ENCODE measurements around the gene NPEPL1.
"Not testable (repeated sequence)": the region's sequence is repeated elsewhere in the genome, so short reads cannot be mapped to it uniquely, and the experiment has no call there.

The NPEPL1 gene

GRCh38 chr20:58750706-58751105, 58.1 kb downstream of the NPEPL1 start:
- H3K36me3 ChIP-seq (ENCODE audit: control insufficient read depth in 4 of 4, insufficient read depth in 4 of 4, low read length in 3 of 4); H3K27ac ChIP-seq (ENCODE audit: insufficient read depth in 1 of 2, low read depth in 1 of 2, low read length in 2 of 2, poor library complexity in 1 of 2, severe bottlenecking in 2 of 2); POLR2A ChIA-PET; H3K9me3 ChIP-seq (ENCODE audit: control extremely low read depth in 1 of 5, control insufficient read depth in 4 of 5, insufficient read depth in 2 of 5, low read depth in 1 of 5, low read length in 4 of 5); H3K4me3 ChIP-seq (ENCODE audit: control insufficient read depth in 1 of 7, extremely low read depth in 1 of 7, insufficient read depth in 4 of 7, low read depth in 2 of 7, low read length in 6 of 7); H3K4me1 ChIP-seq (ENCODE audit: control extremely low read depth in 1 of 4, control insufficient read depth in 4 of 4, insufficient read depth in 4 of 4, low read length in 3 of 4); CTCF ChIA-PET; DNase-seq: not testable (repeated sequence)
- WGBS (ENCODE audit: insufficient coverage), result 100% methylated on average over 2 of the region's 2 CpGs
- H3K27me3 ChIP-seq (replicated peaks in 2 of 5; ENCODE audit: control insufficient read depth in 4 of 5, insufficient read depth in 5 of 5, low read length in 4 of 5), result peaks cover 3 to 42% (median 10%) of the 10 kb centered on the region in 5 experiments

GRCh38 chr20:58751979-58752378, 59.4 kb downstream of the NPEPL1 start:
- peaks cover 3 to 32% (median 6%) of the 10 kb centered on the region in 5 experiments for H3K27me3 ChIP-seq (replicated peaks in 2 of 5; ENCODE audit: control insufficient read depth in 4 of 5, insufficient read depth in 5 of 5, low read length in 4 of 5)
- no peak for DNase-seq
- ChIA-PET POLR2A (no interaction called here), CTCF (no interaction called here)
- H3K4me1 ChIP-seq (ENCODE audit: control extremely low read depth in 1 of 4, control insufficient read depth in 4 of 4, insufficient read depth in 4 of 4, low read length in 3 of 4), result no peaks in the 10 kb centered on the region
- H3K36me3 ChIP-seq (ENCODE audit: control insufficient read depth in 4 of 4, insufficient read depth in 4 of 4, low read length in 3 of 4), result no peaks in the 10 kb centered on the region
- no peaks in the 10 kb centered on the region for H3K9me3 ChIP-seq (ENCODE audit: control extremely low read depth in 1 of 5, control insufficient read depth in 4 of 5, insufficient read depth in 2 of 5, low read depth in 1 of 5, low read length in 4 of 5)
- H3K27ac ChIP-seq (ENCODE audit: insufficient read depth in 1 of 2, low read depth in 1 of 2, low read length in 2 of 2, poor library complexity in 1 of 2, severe bottlenecking in 2 of 2), result no peak overlapping the region
- no peak overlapping the region for H3K4me3 ChIP-seq (ENCODE audit: control insufficient read depth in 1 of 7, extremely low read depth in 1 of 7, insufficient read depth in 4 of 7, low read depth in 2 of 7, low read length in 6 of 7)
- 95% methylated on average over 10 of the region's 10 CpGs for WGBS (ENCODE audit: insufficient coverage)

- H3K9me3 ChIP-seq (ENCODE audit: control extremely low read depth in 1 of 5, control insufficient read depth in 4 of 5, insufficient read depth in 2 of 5, low read depth in 1 of 5, low read length in 4 of 5), result no peaks in the 10 kb centered on the region
- H3K27ac ChIP-seq (ENCODE audit: insufficient read depth in 1 of 2, low read depth in 1 of 2, low read length in 2 of 2, poor library complexity in 1 of 2, severe bottlenecking in 2 of 2), result no peak overlapping the region
- H3K4me1 ChIP-seq (ENCODE audit: control extremely low read depth in 1 of 4, control insufficient read depth in 4 of 4, insufficient read depth in 4 of 4, low read length in 3 of 4), result no peaks in the 10 kb centered on the region
- H3K36me3 ChIP-seq (ENCODE audit: control insufficient read depth in 4 of 4, insufficient read depth in 4 of 4, low read length in 3 of 4), result no peaks in the 10 kb centered on the region
- peaks cover 3 to 27% (median 5%) of the 10 kb centered on the region in 5 experiments for H3K27me3 ChIP-seq (replicated peaks in 2 of 5; ENCODE audit: control insufficient read depth in 4 of 5, insufficient read depth in 5 of 5, low read length in 4 of 5)
- no peak for DNase-seq
- no peak overlapping the region for H3K4me3 ChIP-seq (ENCODE audit: control insufficient read depth in 1 of 7, extremely low read depth in 1 of 7, insufficient read depth in 4 of 7, low read depth in 2 of 7, low read length in 6 of 7)
- ChIA-PET CTCF (no interaction called here), POLR2A (no interaction called here)
- 100% methylated on average over 6 of the region's 6 CpGs for WGBS (ENCODE audit: insufficient coverage)
Measured at GRCh38 chr20:58752565-58752964, 60.0 kb downstream of the NPEPL1 start.

- Histone ChIP-seq H3K27ac (ENCODE audit: insufficient read depth in 1 of 2, low read depth in 1 of 2, low read length in 2 of 2, poor library complexity in 1 of 2, severe bottlenecking in 2 of 2) (no peak overlapping the region), H3K4me3 (ENCODE audit: control insufficient read depth in 1 of 7, extremely low read depth in 1 of 7, insufficient read depth in 4 of 7, low read depth in 2 of 7, low read length in 6 of 7) (no peak overlapping the region), H3K27me3 (replicated peaks in 2 of 5; ENCODE audit: control insufficient read depth in 4 of 5, insufficient read depth in 5 of 5, low read length in 4 of 5) (peaks cover 0 to 22% (median 5%) of the 10 kb centered on the region in 5 experiments), H3K9me3 (ENCODE audit: control extremely low read depth in 1 of 5, control insufficient read depth in 4 of 5, insufficient read depth in 2 of 5, low read depth in 1 of 5, low read length in 4 of 5) (peaks cover 0 to under 1% (median 0%) of the 10 kb centered on the region in 5 experiments), H3K4me1 (ENCODE audit: control extremely low read depth in 1 of 4, control insufficient read depth in 4 of 4, insufficient read depth in 4 of 4, low read length in 3 of 4) (no peaks in the 10 kb centered on the region), H3K36me3 (ENCODE audit: control insufficient read depth in 4 of 4, insufficient read depth in 4 of 4, low read length in 3 of 4) (no peaks in the 10 kb centered on the region)
- ChIA-PET POLR2A (no interaction called here), CTCF (no interaction called here)
- no peak for DNase-seq
- 88% methylated on average over 8 of the region's 14 CpGs for WGBS (ENCODE audit: insufficient coverage)
Measured at GRCh38 chr20:58753267-58753921, 60.8 kb downstream of the NPEPL1 start.

- peaks cover 0 to 2% (median 0%) of the 10 kb centered on the region in 5 experiments for H3K9me3 ChIP-seq (ENCODE audit: control extremely low read depth in 1 of 5, control insufficient read depth in 4 of 5, insufficient read depth in 2 of 5, low read depth in 1 of 5, low read length in 4 of 5)
- whole genome bisulfite sequencing (ENCODE audit: insufficient coverage), result 94% methylated on average over 15 of the region's 17 CpGs
- ChIA-PET POLR2A (no interaction called here), CTCF (no interaction called here)
- no peak overlapping the region for H3K27ac ChIP-seq (ENCODE audit: insufficient read depth in 1 of 2, low read depth in 1 of 2, low read length in 2 of 2, poor library complexity in 1 of 2, severe bottlenecking in 2 of 2)
- no peak overlapping the region for H3K4me3 ChIP-seq (ENCODE audit: control insufficient read depth in 1 of 7, extremely low read depth in 1 of 7, insufficient read depth in 4 of 7, low read depth in 2 of 7, low read length in 6 of 7)
- peaks cover 0 to 19% (median 3%) of the 10 kb centered on the region in 5 experiments for H3K27me3 ChIP-seq (replicated peaks in 2 of 5; ENCODE audit: control insufficient read depth in 4 of 5, insufficient read depth in 5 of 5, low read length in 4 of 5)
- no peaks in the 10 kb centered on the region for H3K36me3 ChIP-seq (ENCODE audit: control insufficient read depth in 4 of 4, insufficient read depth in 4 of 4, low read length in 3 of 4)
- no peaks in the 10 kb centered on the region for H3K4me1 ChIP-seq (ENCODE audit: control extremely low read depth in 1 of 4, control insufficient read depth in 4 of 4, insufficient read depth in 4 of 4, low read length in 3 of 4)
- no peak for DNase-seq
Measured at GRCh38 chr20:58753922-58754551, 61.4 kb downstream of the NPEPL1 start.

GRCh38 chr20:58754584-58754983, 62.0 kb downstream of the NPEPL1 start:
- POLR2A ChIA-PET, result no interaction called here
- Histone ChIP-seq H3K27me3 (replicated peaks in 2 of 5; ENCODE audit: control insufficient read depth in 4 of 5, insufficient read depth in 5 of 5, low read length in 4 of 5) (peaks cover 0 to 19% (median 3%) of the 10 kb centered on the region in 5 experiments), H3K36me3 (ENCODE audit: control insufficient read depth in 4 of 4, insufficient read depth in 4 of 4, low read length in 3 of 4) (no peaks in the 10 kb centered on the region), H3K4me1 (ENCODE audit: control extremely low read depth in 1 of 4, control insufficient read depth in 4 of 4, insufficient read depth in 4 of 4, low read length in 3 of 4) (no peaks in the 10 kb centered on the region), H3K27ac (ENCODE audit: insufficient read depth in 1 of 2, low read depth in 1 of 2, low read length in 2 of 2, poor library complexity in 1 of 2, severe bottlenecking in 2 of 2) (no peak overlapping the region), H3K4me3 (ENCODE audit: control insufficient read depth in 1 of 7, extremely low read depth in 1 of 7, insufficient read depth in 4 of 7, low read depth in 2 of 7, low read length in 6 of 7) (no peak overlapping the region), H3K9me3 (ENCODE audit: control extremely low read depth in 1 of 5, control insufficient read depth in 4 of 5, insufficient read depth in 2 of 5, low read depth in 1 of 5, low read length in 4 of 5) (peaks cover 0 to 2% (median 0%) of the 10 kb centered on the region in 5 experiments)
- 89% methylated on average over 1 of the region's 8 CpGs for WGBS (ENCODE audit: insufficient coverage)
- DNase-seq, result no peak
- CTCF ChIA-PET, result no interaction called here

GRCh38 chr20:58755062-58755697, 62.6 kb downstream of the NPEPL1 start:
- no peak for DNase-seq
- Histone ChIP-seq H3K36me3 (ENCODE audit: control insufficient read depth in 4 of 4, insufficient read depth in 4 of 4, low read length in 3 of 4) (no peaks in the 10 kb centered on the region), H3K9me3 (ENCODE audit: control extremely low read depth in 1 of 5, control insufficient read depth in 4 of 5, insufficient read depth in 2 of 5, low read depth in 1 of 5, low read length in 4 of 5) (peaks cover 0 to 2% (median 0%) of the 10 kb centered on the region in 5 experiments), H3K27me3 (replicated peaks in 2 of 5; ENCODE audit: control insufficient read depth in 4 of 5, insufficient read depth in 5 of 5, low read length in 4 of 5) (peaks cover 0 to 17% (median 3%) of the 10 kb centered on the region in 5 experiments), H3K4me3 (ENCODE audit: control insufficient read depth in 1 of 7, extremely low read depth in 1 of 7, insufficient read depth in 4 of 7, low read depth in 2 of 7, low read length in 6 of 7) (no peak overlapping the region), H3K4me1 (ENCODE audit: control extremely low read depth in 1 of 4, control insufficient read depth in 4 of 4, insufficient read depth in 4 of 4, low read length in 3 of 4) (no peaks in the 10 kb centered on the region), H3K27ac (ENCODE audit: insufficient read depth in 1 of 2, low read depth in 1 of 2, low read length in 2 of 2, poor library complexity in 1 of 2, severe bottlenecking in 2 of 2) (no peak overlapping the region)
- CTCF ChIA-PET, result no interaction called here
- WGBS (ENCODE audit: insufficient coverage), result 95% methylated on average over 9 of the region's 18 CpGs
- POLR2A ChIA-PET, result no interaction called here
